GM12878 (cell line): Measurements from ENCODE around the gene MITF. TPM values are rescaled to one million over a fixed set of nuclear protein-coding genes. Genes with fewer than 3 reads are reported as not detected.

ENCODE experiments used
- ATAC-seq: fragments of 200-7000 bp; cut with Tn5 transposase; 3 replicates; pipeline ENCODE4 v1.9.1; 2020; ENCODE audit warnings: mild to moderate bottlenecking, moderate library complexity
- BruUV-seq: library from RNA; stranded (reverse); fragments of 400-500 nt; replicated peaks from 2 replicates; lab custom pipeline; 2021; lab: Mats Ljungman, UMichigan
- CTCF ChIA-PET: fragments of 300-600 bp; sonication (Branson Sonifier 250); formaldehyde crosslinking; extraction: SDS; loops from one replicate; lab custom pipeline; 2021; ENCODE audit warnings: inconsistent platforms; lab: Yijun Ruan, JAX
- POLR2A ChIA-PET: fragments of 350-600 bp; formaldehyde crosslinking; extraction: SDS; loops from one replicate; lab custom pipeline; 2021; ENCODE audit warnings: inconsistent platforms; lab: Charles Lee
- RAD21 ChIA-PET: fragments of 300-600 bp; sonication (Branson Sonifier 250); formaldehyde crosslinking; loops from one replicate; lab custom pipeline; 2023; ENCODE audit warnings: antibody characterized with exemption; ENCODE audit not compliant: unreplicated experiment; lab: Charles Lee
- SMC1A ChIA-PET: fragments of 300-600 bp; sonication (Branson Sonifier 250); formaldehyde crosslinking; loops from one replicate; lab custom pipeline; 2023; ENCODE audit not compliant: unreplicated experiment, uncharacterized antibody; lab: Charles Lee
- DNase-seq: peaks from one replicate; pipeline ENCODE4 v3.0.0-alpha.2; 2011; ENCODE audit warnings: low read depth, low spot score
- FAIRE-seq: peaks from 3 replicates; lab custom pipeline; 2011; peaks lifted over from hg19 to GRCh38; lab: Jason Lieb, UNC
- H2AFZ ChIP-seq: 2 replicates; pipeline ENCODE4 v1.6.0; 2011; ENCODE audit warnings: low read depth, low read length, control low read depth; ENCODE audit not compliant: control insufficient read depth
- H3K27ac ChIP-seq: 2 replicates; pipeline ENCODE4 v1.5.1; 2011; ENCODE audit warnings: control low read depth; ENCODE audit not compliant: control insufficient read depth, insufficient read depth
- H3K27me3 ChIP-seq, 2 experiments: replicated peaks in 1 of 2; 2 replicates each; pipeline versions ENCODE4 v1.6.0 to v1.6.1; 2011; ENCODE audit warnings: low read length in 1 of 2; ENCODE audit not compliant: control insufficient read depth in 2 of 2, insufficient read depth in 2 of 2
- H3K36me3 ChIP-seq, 2 experiments: 2 replicates each; pipeline ENCODE4 v1.5.1; 2011; ENCODE audit warnings: low read length in 1 of 2; ENCODE audit not compliant: control insufficient read depth in 2 of 2, insufficient read depth in 2 of 2
- H3K4me1 ChIP-seq: 2 replicates; pipeline ENCODE4 v1.6.1; 2011; ENCODE audit warnings: mild to moderate bottlenecking, low read length, moderate library complexity, mixed read lengths; ENCODE audit not compliant: control insufficient read depth, insufficient read depth
- H3K4me2 ChIP-seq: 2 replicates; pipeline ENCODE4 v1.6.0; 2011; ENCODE audit warnings: control low read depth; ENCODE audit not compliant: control insufficient read depth, insufficient read depth
- H3K4me3 ChIP-seq: fragments of 200-600 bp; sonication (generic); 2 replicates; pipeline ENCODE4 v1.5.1; 2016
- H3K79me2 ChIP-seq: 2 replicates; pipeline ENCODE4 v1.6.0; 2011; ENCODE audit warnings: low read length; ENCODE audit not compliant: control insufficient read depth, insufficient read depth
- H3K9ac ChIP-seq: 2 replicates; pipeline ENCODE4 v1.8.0; 2011; ENCODE audit warnings: low read length, control low read depth, mixed read lengths; ENCODE audit not compliant: control insufficient read depth, insufficient read depth
- H3K9me3 ChIP-seq: replicated peaks from 3 replicates; pipeline ENCODE4 v1.5.1; 2011; ENCODE audit warnings: mild to moderate bottlenecking, low read length; ENCODE audit not compliant: control insufficient read depth, insufficient read depth
- H4K20me1 ChIP-seq: 2 replicates; pipeline ENCODE4 v1.6.0; 2011; ENCODE audit not compliant: control insufficient read depth, insufficient read depth
- CREM ChIP-seq: IDR thresholded peaks from 2 replicates; pipeline ENCODE4 v1.6.1; 2014; ENCODE audit warnings: antibody characterized with exemption, low read depth
- EZH2 ChIP-seq: IDR thresholded peaks from 2 replicates; pipeline ENCODE4 v1.6.1; 2012; ENCODE audit warnings: low read depth, mild to moderate bottlenecking, control low read depth, inconsistent platforms, low read length, borderline replicate concordance; ENCODE audit not compliant: control insufficient read depth
- GABPA ChIP-seq: IDR thresholded peaks from 2 replicates; pipeline ENCODE4 v1.6.1; 2014; ENCODE audit warnings: antibody characterized with exemption, low read depth, mild to moderate bottlenecking, inconsistent platforms
- IKZF1 ChIP-seq: fragments of 450-650 bp; conservative IDR thresholded peaks from 2 replicates; pipeline ENCODE4 v1.6.1; 2017; ENCODE audit warnings: antibody characterized with exemption, mild to moderate bottlenecking
- JUND ChIP-seq: IDR thresholded peaks from 2 replicates; pipeline ENCODE4 v1.6.1; 2012; ENCODE audit warnings: low read depth, mild to moderate bottlenecking, low read length, improper control_type of control experiment, moderate library complexity
- KDM1A ChIP-seq: fragments of 200-600 bp; sonication (generic); IDR thresholded peaks from 2 replicates; pipeline ENCODE4 v1.6.1; 2016; ENCODE audit warnings: borderline replicate concordance
- MEF2B ChIP-seq: fragments of 450-650 bp; IDR thresholded peaks from 2 replicates; pipeline ENCODE4 v1.6.1; 2018; ENCODE audit warnings: mild to moderate bottlenecking, moderate library complexity; ENCODE audit not compliant: partially characterized antibody, poor library complexity, severe bottlenecking
- MTA3 ChIP-seq: IDR thresholded peaks from 2 replicates; pipeline ENCODE4 v1.6.1; 2012; ENCODE audit warnings: low read length, inconsistent platforms, borderline replicate concordance
- NFXL1 ChIP-seq: fragments of 450-650 bp; IDR thresholded peaks from 2 replicates; pipeline ENCODE4 v1.6.1; 2017; ENCODE audit warnings: antibody characterized with exemption, mild to moderate bottlenecking, borderline replicate concordance
- SIN3A ChIP-seq: IDR thresholded peaks from 2 replicates; pipeline ENCODE4 v1.6.1; 2012; ENCODE audit warnings: low read depth, low read length, improper control_type of control experiment
- SMAD5 ChIP-seq: IDR thresholded peaks from 2 replicates; pipeline ENCODE4 v1.6.1; 2016; ENCODE audit warnings: antibody characterized with exemption, low read depth
- SREBF1 ChIP-seq: IDR thresholded peaks from 2 replicates; pipeline ENCODE4 v1.6.1; 2012; ENCODE audit warnings: mild to moderate bottlenecking, low read length
- STAT1 ChIP-seq: fragments of 450-650 bp; conservative IDR thresholded peaks from 2 replicates; pipeline ENCODE4 v1.6.1; 2014; ENCODE audit warnings: antibody characterized with exemption, mild to moderate bottlenecking
- YBX1 ChIP-seq: fragments of 450-650 bp; IDR thresholded peaks from 2 replicates; pipeline ENCODE4 v1.6.1; 2016; ENCODE audit warnings: antibody characterized with exemption
- ZNF622 ChIP-seq: fragments of 450-650 bp; IDR thresholded peaks from 2 replicates; pipeline ENCODE4 v1.6.1; 2017; ENCODE audit warnings: mild to moderate bottlenecking, inconsistent platforms
- WGBS: methylation state at CpG from one replicate; pipeline ENCODE4 v1.1.6; 2016; ENCODE audit warnings: low lambda C conversion rate; ENCODE audit not compliant: insufficient replicate concordance, insufficient coverage; ENCODE audit errors: missing lambda C conversion rate; 5-methylcytosine and 5-hydroxymethylcytosine counted together
- in situ Hi-C: fragments of 300-500 bp; cut with MboI; formaldehyde crosslinking; loops from 9 replicates; pipeline ENCODE4 v1.14.3; 2018; ENCODE audit warnings: mixed read lengths
- intact Hi-C: fragments of 100-400 bp; cut with micrococcal nuclease; formaldehyde crosslinking; loops from one replicate; pipeline ENCODE4 v1.14.2; 2022; ENCODE audit not compliant: unreplicated experiment
- polyA plus RNA-seq, 11 experiments: library from polyadenylated mRNA; depleted of rRNA in 4 of 11; unstranded in 6 of 11; stranded (reverse) in 5 of 11; fragments of >200 nt; fragmentation: Nextera tagmentation in 4 of 11; fragmentation: Illumina TruSeq in 1 of 11; extraction: Ambion mirVana in 4 of 11; extraction: Trizol in 1 of 11; gene quantifications; 1 replicate in 1 of 11; 2 replicates in 10 of 11; pipeline versions ENCODE4 v1.2.1 to v1.2.3, GENCODE V29; 2011 to 2016; ENCODE audit warnings: inconsistent platforms in 2 of 11, missing spikeins in 2 of 11, low read depth in 1 of 11
- total RNA-seq, 4 experiments: library from RNA; depleted of rRNA in 3 of 4; stranded (reverse); fragments of >200 nt in 3 of 4; fragmentation: Illumina TruSeq in 1 of 4; extraction: Trizol in 1 of 4; gene quantifications; 2 replicates each; pipeline versions ENCODE4 v1.2.1 to v1.2.3, GENCODE V29; 2013 to 2021
- TF ChIP-seq, protein P1 (sequence below): fragments of 450-650 bp; IDR thresholded peaks from 2 replicates; pipeline ENCODE4 v1.6.1; 2016; ENCODE audit warnings: mild to moderate bottlenecking
- TF ChIP-seq, protein P2 (sequence below): fragments of 150-350 bp; IDR thresholded peaks from 2 replicates; pipeline ENCODE4 v1.6.1; 2016; ENCODE audit warnings: low read depth, low read length
- TF ChIP-seq, protein P3 (sequence below): IDR thresholded peaks from 2 replicates; pipeline ENCODE4 v1.6.1; 2012; ENCODE audit warnings: low read depth, low read length, improper control_type of control experiment

The MITF gene
- total and polyA plus RNA-seq, 10 of the 15 experiments (the other 5 are each of a cell fraction or from before 2014, with no cell fraction given) = under 0.01 to 0.90 (median 0.06) TPM; not detected in 3

DNA sequence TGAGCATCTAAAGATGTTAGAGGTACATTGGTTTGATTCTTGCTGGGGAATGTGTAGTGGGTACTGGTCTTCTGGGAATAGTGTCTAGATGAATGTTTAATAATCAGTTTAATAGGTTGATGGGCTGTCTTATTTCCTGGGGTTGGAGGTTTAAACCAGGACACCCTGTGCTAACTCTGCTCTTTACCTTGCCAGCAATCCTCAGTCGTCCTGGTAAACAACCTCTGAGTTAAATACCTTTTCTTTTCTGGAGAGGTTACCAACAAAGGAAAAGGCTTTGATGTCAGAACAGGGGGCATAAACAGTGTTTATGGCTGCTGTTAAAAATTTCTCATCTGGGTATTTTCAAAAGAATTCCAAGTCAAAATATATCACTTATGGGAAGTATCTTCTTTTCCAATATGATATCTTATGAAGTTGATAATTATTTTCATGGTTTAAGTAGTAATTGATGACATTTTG lies 23.5 kb downstream of the MITF start:
- RAD21 ChIA-PET = no interaction called here
- Histone ChIP-seq H3K4me2 (no peak overlapping the region), H2AFZ (no peak overlapping the region), H3K36me3 (no peaks in the 10 kb centered on the region), H3K9me3 (no peaks in the 10 kb centered on the region), H3K9ac (no peak overlapping the region), H3K79me2 (no peaks in the 10 kb centered on the region), H3K27ac (no peak overlapping the region), H3K4me3 (no peak overlapping the region), H4K20me1 (no peaks in the 10 kb centered on the region), H3K27me3 (0 out of 4 replicates have a peak, but pooled peaks cover 0 to 3% of the 10 kb centered on the region in 2 experiments), H3K4me1 (no peaks in the 10 kb centered on the region)
- in situ Hi-C loops = no loop called here
- BruUV-seq = no TSS peak
- 0% methylated on average over 1 of the region's 1 CpG for WGBS
- DNase-seq (no peak), ATAC-seq (peak; percentile 20; the same call in 2 of the 3 replicates), FAIRE-seq (no peak)
- CTCF ChIA-PET = no interaction called here
- intact Hi-C loops = no loop called here
- SMC1A ChIA-PET = no interaction called here
- POLR2A ChIA-PET = no interaction called here
- TF ChIP-seq KDM1A = no peak
- TF ChIP-seq, protein P1, sequence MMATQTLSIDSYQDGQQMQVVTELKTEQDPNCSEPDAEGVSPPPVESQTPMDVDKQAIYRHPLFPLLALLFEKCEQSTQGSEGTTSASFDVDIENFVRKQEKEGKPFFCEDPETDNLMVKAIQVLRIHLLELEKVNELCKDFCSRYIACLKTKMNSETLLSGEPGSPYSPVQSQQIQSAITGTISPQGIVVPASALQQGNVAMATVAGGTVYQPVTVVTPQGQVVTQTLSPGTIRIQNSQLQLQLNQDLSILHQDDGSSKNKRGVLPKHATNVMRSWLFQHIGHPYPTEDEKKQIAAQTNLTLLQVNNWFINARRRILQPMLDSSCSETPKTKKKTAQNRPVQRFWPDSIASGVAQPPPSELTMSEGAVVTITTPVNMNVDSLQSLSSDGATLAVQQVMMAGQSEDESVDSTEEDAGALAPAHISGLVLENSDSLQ = no peak
- TF ChIP-seq NFXL1 = no peak
- TF ChIP-seq GABPA = no peak
- TF ChIP-seq MEF2B = no peak
- TF ChIP-seq YBX1 = no peak
- TF ChIP-seq ZNF622 = no peak
- no peak for TF ChIP-seq IKZF1
- no peak for TF ChIP-seq CREM
- TF ChIP-seq, protein P2, sequence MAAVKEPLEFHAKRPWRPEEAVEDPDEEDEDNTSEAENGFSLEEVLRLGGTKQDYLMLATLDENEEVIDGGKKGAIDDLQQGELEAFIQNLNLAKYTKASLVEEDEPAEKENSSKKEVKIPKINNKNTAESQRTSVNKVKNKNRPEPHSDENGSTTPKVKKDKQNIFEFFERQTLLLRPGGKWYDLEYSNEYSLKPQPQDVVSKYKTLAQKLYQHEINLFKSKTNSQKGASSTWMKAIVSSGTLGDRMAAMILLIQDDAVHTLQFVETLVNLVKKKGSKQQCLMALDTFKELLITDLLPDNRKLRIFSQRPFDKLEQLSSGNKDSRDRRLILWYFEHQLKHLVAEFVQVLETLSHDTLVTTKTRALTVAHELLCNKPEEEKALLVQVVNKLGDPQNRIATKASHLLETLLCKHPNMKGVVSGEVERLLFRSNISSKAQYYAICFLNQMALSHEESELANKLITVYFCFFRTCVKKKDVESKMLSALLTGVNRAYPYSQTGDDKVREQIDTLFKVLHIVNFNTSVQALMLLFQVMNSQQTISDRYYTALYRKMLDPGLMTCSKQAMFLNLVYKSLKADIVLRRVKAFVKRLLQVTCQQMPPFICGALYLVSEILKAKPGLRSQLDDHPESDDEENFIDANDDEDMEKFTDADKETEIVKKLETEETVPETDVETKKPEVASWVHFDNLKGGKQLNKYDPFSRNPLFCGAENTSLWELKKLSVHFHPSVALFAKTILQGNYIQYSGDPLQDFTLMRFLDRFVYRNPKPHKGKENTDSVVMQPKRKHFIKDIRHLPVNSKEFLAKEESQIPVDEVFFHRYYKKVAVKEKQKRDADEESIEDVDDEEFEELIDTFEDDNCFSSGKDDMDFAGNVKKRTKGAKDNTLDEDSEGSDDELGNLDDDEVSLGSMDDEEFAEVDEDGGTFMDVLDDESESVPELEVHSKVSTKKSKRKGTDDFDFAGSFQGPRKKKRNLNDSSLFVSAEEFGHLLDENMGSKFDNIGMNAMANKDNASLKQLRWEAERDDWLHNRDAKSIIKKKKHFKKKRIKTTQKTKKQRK = no peak
- no peak for TF ChIP-seq SMAD5
- TF ChIP-seq STAT1 = no peak
- TF ChIP-seq EZH2 = no peak
- TF ChIP-seq, protein P3, sequence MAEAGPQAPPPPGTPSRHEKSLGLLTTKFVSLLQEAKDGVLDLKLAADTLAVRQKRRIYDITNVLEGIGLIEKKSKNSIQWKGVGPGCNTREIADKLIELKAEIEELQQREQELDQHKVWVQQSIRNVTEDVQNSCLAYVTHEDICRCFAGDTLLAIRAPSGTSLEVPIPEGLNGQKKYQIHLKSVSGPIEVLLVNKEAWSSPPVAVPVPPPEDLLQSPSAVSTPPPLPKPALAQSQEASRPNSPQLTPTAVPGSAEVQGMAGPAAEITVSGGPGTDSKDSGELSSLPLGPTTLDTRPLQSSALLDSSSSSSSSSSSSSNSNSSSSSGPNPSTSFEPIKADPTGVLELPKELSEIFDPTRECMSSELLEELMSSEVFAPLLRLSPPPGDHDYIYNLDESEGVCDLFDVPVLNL = no peak
- no peak for TF ChIP-seq JUND
- TF ChIP-seq SIN3A = no peak
- TF ChIP-seq MTA3 = no peak
- no peak for TF ChIP-seq SREBF1
